Stimulated activated CD8-positive, alpha-beta memory T cell treated with anti-CD3 and anti-CD28 coated beads, Interleukin-4, amount 100 ng/mL, for 4 hours (primary cell): Measurements from ENCODE around the gene CUL5.
"Not testable (repeated sequence)": the region's sequence is repeated elsewhere in the genome, so short reads cannot be mapped to it uniquely, and the experiment has no call there.

Source experiments
- DNase-seq, 2 donors: peaks; one replicate each; pipeline ENCODE4 v3.0.0-alpha.2; 2020; ENCODE audit warnings: low read depth in 2 of 2, low spot score in 1 of 2

Gene CUL5

GRCh38 chr11:108019870-108020540 is 11.3 kb downstream of the CUL5 start:
- no peak for DNase-seq

- no peak for DNase-seq
Measured at GRCh38 chr11:108025387-108026080, 16.8 kb downstream of the CUL5 start.

GRCh38 chr11:108027057-108027456 is 18.4 kb downstream of the CUL5 start:
- DNase-seq = no peak

- not testable (repeated sequence) for DNase-seq
Measured at GRCh38 chr11:108028822-108029441, 20.2 kb downstream of the CUL5 start.

GRCh38 chr11:108031604-108032003 is 22.9 kb downstream of the CUL5 start:
- DNase-seq = not testable (repeated sequence)

- DNase-seq = no peak
Measured at GRCh38 chr11:108032800-108033199, 24.1 kb downstream of the CUL5 start.

- no peak for DNase-seq
Measured at GRCh38 chr11:108034034-108034433, 25.3 kb downstream of the CUL5 start.

- DNase-seq = no peak
Measured at GRCh38 chr11:108034952-108035351, 26.3 kb downstream of the CUL5 start.

- no peak for DNase-seq
Measured at GRCh38 chr11:108035690-108036089, 27.0 kb downstream of the CUL5 start.

- DNase-seq = no peak
Measured at GRCh38 chr11:108037211-108037610, 28.5 kb downstream of the CUL5 start.

GRCh38 chr11:108037636-108038035 is 28.9 kb downstream of the CUL5 start:
- no peak for DNase-seq

GRCh38 chr11:108048269-108048668 is 39.6 kb downstream of the CUL5 start:
- DNase-seq = no peak

- DNase-seq = no peak
Measured at GRCh38 chr11:108062336-108062735, 53.6 kb downstream of the CUL5 start.

- DNase-seq = no peak
Measured at GRCh38 chr11:108063410-108063809, 54.7 kb downstream of the CUL5 start.

- DNase-seq = no peak
Measured at GRCh38 chr11:108069947-108070346, 61.2 kb downstream of the CUL5 start.

- DNase-seq = no peak
Measured at GRCh38 chr11:108084811-108085210, 76.1 kb downstream of the CUL5 start.

- no peak for DNase-seq
Measured at GRCh38 chr11:108085672-108086071, 77.0 kb downstream of the CUL5 start.

- DNase-seq = no peak
Measured at GRCh38 chr11:108092134-108092533, 83.4 kb downstream of the CUL5 start.

- DNase-seq = no peak
Measured at GRCh38 chr11:108093128-108093904, 84.6 kb downstream of the CUL5 start.

GRCh38 chr11:108097179-108097578 is 88.5 kb downstream of the CUL5 start:
- DNase-seq = no peak

- no peak for DNase-seq
Measured at GRCh38 chr11:108101090-108101775, 92.5 kb downstream of the CUL5 start.
